AML-193 (cell line): ENCODE results near the gene SYNGR1.

Source experiments
- DNase-seq, 2 experiments: peaks; one replicate each; lab custom pipeline; 2025; lab: John Stamatoyannopoulos, UW

The SYNGR1 gene

GRCh38 chr22:39430576-39431150 lies 80.9 kb downstream of the SYNGR1 start:
- DNase-seq: no peak

GRCh38 chr22:39431216-39431801 lies 81.5 kb downstream of the SYNGR1 start:
- no peak for DNase-seq

DNA sequence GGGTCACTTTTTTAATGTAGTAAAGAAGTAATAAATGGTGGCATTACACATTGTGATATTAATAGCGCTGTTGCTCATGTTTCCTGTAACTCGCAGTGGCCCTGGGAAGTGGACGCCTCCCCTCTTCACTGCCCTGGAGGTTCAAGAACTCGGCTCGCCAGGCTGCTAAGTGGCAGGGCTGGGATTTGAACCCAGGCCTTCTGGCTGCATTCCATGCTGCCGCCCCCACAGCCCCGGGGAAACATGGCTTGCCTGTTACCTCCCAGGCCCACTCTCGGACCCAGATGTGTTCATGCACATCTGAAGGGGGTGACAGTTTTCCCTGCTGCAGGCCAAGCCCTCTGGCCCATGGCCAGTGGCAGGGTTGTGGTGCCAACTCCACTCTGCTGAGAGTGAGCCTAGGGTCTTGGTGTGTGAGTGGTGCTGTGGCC lies 82.0 kb downstream of the SYNGR1 start:
- no peak for DNase-seq

DNA sequence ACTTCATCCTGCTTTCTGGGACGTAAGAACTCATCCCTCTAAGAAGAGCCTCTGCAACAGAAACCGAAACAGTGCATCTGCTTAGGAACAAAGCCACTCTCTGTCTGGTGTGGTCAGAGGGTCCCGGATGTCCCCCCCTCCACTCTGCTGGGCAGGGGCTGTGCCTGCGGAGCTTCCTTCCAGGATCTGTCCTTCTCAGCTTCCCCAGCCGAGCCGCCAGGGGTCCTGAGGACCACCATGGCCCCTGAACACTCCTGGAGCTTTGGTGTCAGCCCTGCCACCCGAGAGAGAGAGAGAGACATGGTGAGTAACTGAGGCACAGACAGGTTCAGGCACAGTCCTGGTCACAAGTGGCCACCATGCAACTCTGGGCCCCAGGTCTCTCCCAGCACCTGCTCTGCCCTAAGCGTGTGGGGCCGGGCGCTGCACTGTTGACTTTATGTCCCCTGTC lies 82.6 kb downstream of the SYNGR1 start:
- no peak for DNase-seq

DNA sequence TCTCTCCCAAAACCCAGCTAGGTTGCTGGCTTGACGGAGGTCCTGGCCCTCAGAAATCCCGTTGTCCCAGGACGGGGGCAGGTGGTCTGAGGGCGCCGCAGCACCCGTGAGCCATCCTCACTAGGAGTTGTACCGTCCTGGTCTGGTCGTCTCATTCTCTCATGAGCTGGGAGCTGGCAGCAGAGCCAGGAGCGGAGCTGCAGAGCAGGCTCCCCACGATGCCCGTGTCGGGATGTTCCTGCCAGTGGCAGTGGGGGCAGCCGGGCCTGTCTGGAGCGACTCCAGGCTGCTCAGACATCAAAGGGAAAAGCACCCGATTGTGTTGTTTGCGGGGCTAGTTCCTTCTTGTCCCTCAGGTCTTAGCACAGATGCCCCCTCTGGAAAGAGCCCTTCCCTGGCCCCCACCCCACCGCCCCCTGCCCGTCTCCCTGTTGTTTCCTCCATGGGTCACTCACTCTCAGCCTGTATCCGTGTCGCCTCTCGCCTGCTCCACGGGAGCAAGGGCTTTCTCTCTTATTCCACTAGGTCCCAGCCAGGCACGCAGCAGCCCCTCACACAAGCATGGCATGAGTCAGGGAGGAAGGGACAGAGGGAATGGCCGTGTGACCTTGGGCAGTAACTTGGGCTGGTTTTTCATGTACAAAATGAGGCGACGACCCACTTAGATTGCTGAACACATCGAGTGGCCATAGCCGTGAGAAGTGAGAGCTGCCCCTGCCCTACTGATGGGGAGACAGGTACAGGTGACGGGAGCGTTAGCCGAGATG lies 83.9 kb downstream of the SYNGR1 start:
- no peak for DNase-seq

GRCh38 chr22:39434243-39434653 lies 84.5 kb downstream of the SYNGR1 start:
- DNase-seq: no peak

DNA sequence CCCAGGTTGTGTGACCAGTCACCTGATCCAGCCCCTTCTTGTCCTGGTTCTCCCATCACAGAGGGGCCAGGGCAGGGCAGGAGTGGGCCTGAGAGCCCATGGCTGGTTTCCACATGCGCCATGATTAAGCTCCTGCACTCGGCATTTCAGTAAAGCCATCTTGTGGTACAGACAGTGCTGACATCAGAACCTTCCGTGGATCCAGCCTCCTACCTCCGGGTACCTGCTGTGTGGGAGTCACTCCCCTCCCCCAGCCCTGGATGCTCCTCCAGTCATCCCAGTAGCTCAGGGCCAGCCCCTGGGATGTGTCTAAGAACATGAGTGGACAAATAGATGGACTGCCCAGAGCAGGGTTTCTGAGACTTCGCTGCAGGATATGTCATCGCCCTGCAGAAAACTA lies 84.9 kb downstream of the SYNGR1 start:
- DNase-seq: no peak
